HEK293 (cell line): ENCODE results near the gene PAK4.

Source experiments
- CTCF ChIA-PET: fragments of 350-600 bp; formaldehyde crosslinking; extraction: SDS; loops from one replicate; lab custom pipeline; 2021; ENCODE audit warnings: antibody characterized with exemption; lab: Yijun Ruan, JAX
- POLR2A ChIA-PET: fragments of 300-600 bp; formaldehyde crosslinking; extraction: SDS; loops from one replicate; lab custom pipeline; 2020; ENCODE audit warnings: antibody characterized with exemption, inconsistent platforms; lab: Yijun Ruan, JAX
- H3K27ac ChIP-seq: fragments of 200-500 bp; sonication (Bioruptor generic); 2 replicates; pipeline ENCODE4 v1.5.1; 2014; ENCODE audit warnings: low read depth, low read length, control low read depth, inconsistent platforms; ENCODE audit errors: extremely low read depth
- H3K36me3 ChIP-seq, 2 experiments: fragments of 200-500 bp in 1 of 2; sonication (Bioruptor generic) in 1 of 2; 1 replicate in 1 of 2; 2 replicates in 1 of 2; pipeline ENCODE4 v1.5.1; 2014 to 2017; ENCODE audit warnings: inconsistent platforms in 2 of 2, low read length in 2 of 2; ENCODE audit not compliant: control insufficient read depth in 2 of 2, insufficient read depth in 1 of 2
- H3K4me1 ChIP-seq: fragments of 200-500 bp; sonication (Bioruptor generic); 2 replicates; pipeline ENCODE4 v1.5.1; 2014; ENCODE audit warnings: mild to moderate bottlenecking, low read length, inconsistent platforms; ENCODE audit not compliant: control insufficient read depth, insufficient read depth
- H3K4me3 ChIP-seq: 2 replicates; pipeline ENCODE4 v1.5.1; 2011; ENCODE audit warnings: low read depth, mild to moderate bottlenecking, control low read depth, low read length, moderate library complexity
- H3K9me3 ChIP-seq: fragments of 200-500 bp; sonication (Bioruptor generic); 2 replicates; pipeline ENCODE4 v1.5.1; 2014; ENCODE audit warnings: low read depth, low read length, inconsistent platforms; ENCODE audit not compliant: control insufficient read depth, insufficient read depth
- BCL11A ChIP-seq: fragments of 450-650 bp; formaldehyde crosslinking; IDR thresholded peaks from 2 replicates; pipeline ENCODE4 v1.5.1; 2016; ENCODE audit warnings: low read depth, missing biosample characterization, missing genetic modification characterization
- BCL11B ChIP-seq: fragments of 450-650 bp; formaldehyde crosslinking; IDR thresholded peaks from 2 replicates; pipeline ENCODE4 v1.5.1; 2016; ENCODE audit warnings: low read depth, missing biosample characterization, missing genetic modification characterization
- GLIS2 ChIP-seq: fragments of 450-650 bp; formaldehyde crosslinking; IDR thresholded peaks from 2 replicates; pipeline ENCODE4 v1.5.1; 2016; ENCODE audit warnings: missing biosample characterization, missing genetic modification characterization
- ZFHX2 ChIP-seq: fragments of 450-650 bp; formaldehyde crosslinking; conservative IDR thresholded peaks from 2 replicates; pipeline ENCODE4 v1.5.1; 2016; ENCODE audit warnings: missing biosample characterization, missing genetic modification characterization
- ZFP41 ChIP-seq: fragments of 450-650 bp; formaldehyde crosslinking; IDR thresholded peaks from 2 replicates; pipeline ENCODE4 v1.5.1; 2016; ENCODE audit warnings: missing biosample characterization, missing genetic modification characterization, borderline replicate concordance
- ZIC2 ChIP-seq: fragments of 450-650 bp; formaldehyde crosslinking; IDR thresholded peaks from 2 replicates; pipeline ENCODE4 v1.5.1; 2016; ENCODE audit warnings: missing biosample characterization, missing genetic modification characterization
- ZNF146 ChIP-seq: fragments of 450-650 bp; formaldehyde crosslinking; IDR thresholded peaks from 2 replicates; pipeline ENCODE4 v1.5.1; 2016; ENCODE audit warnings: missing biosample characterization, missing genetic modification characterization
- ZNF24 ChIP-seq: fragments of 450-650 bp; formaldehyde crosslinking; IDR thresholded peaks from 2 replicates; pipeline ENCODE4 v1.5.1; 2016; ENCODE audit warnings: missing biosample characterization, missing genetic modification characterization
- ZNF366 ChIP-seq: fragments of 450-650 bp; formaldehyde crosslinking; conservative IDR thresholded peaks from 2 replicates; pipeline ENCODE4 v1.5.1; 2016; ENCODE audit warnings: missing biosample characterization, missing genetic modification characterization
- TF ChIP-seq, protein P1 (sequence below): fragments of 450-650 bp; formaldehyde crosslinking; IDR thresholded peaks from 2 replicates; pipeline ENCODE4 v1.5.1; 2016; ENCODE audit warnings: missing biosample characterization, missing genetic modification characterization
- TF ChIP-seq, protein P2 (sequence below): fragments of 450-650 bp; formaldehyde crosslinking; IDR thresholded peaks from 2 replicates; pipeline ENCODE4 v1.5.1; 2016; ENCODE audit warnings: missing biosample characterization, missing genetic modification characterization
- TF ChIP-seq, protein P3 (sequence below): fragments of 450-650 bp; formaldehyde crosslinking; IDR thresholded peaks from 2 replicates; pipeline ENCODE4 v1.5.1; 2016; ENCODE audit warnings: missing biosample characterization, missing genetic modification characterization
- TF ChIP-seq, protein P4 (sequence below): fragments of 450-650 bp; formaldehyde crosslinking; IDR thresholded peaks from 2 replicates; pipeline ENCODE4 v1.5.1; 2016; ENCODE audit warnings: missing biosample characterization, missing genetic modification characterization

PAK4 gene

DNA sequence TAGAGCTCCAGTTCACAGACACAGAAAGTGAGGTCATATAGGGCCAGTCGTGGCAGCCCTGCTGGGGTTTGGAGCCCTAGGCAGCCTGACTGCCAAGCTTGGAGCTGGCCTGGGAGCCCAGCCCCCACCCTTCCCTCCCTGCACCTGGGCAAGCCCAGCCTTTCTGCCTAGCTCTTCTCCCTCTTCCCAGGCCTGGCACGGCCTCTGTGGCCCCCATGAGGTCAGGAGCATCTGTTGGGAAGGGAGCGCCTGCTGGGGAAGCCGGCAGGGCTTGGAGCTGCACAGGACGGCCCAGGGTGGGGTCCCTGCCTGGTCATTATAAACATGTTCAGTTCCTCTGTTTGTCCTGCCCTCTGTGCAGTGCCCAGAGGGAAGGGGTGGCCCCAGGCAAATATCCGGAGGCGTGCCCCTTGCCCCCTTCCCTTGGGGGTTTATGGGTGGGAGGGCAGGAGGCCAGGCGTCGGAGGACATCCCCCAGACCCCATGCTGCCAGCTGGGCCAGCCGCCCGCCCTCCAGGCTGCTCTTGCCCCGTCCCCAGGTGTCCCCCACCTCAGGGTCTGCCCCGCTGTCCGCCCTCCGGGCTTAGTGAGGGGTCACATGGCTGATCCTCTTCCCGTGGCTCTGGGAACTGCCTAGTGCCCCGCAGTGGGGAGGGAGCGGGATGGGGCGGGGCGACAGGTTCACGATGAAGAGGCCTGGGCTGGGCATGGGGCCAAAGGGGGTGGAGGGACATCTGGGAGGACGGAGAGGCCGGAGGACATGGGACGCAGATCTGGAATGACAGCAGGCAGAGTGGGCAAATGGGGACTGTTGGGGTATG is 41.2 kb downstream of the PAK4 start (continued):
- TF ChIP-seq, protein P1, sequence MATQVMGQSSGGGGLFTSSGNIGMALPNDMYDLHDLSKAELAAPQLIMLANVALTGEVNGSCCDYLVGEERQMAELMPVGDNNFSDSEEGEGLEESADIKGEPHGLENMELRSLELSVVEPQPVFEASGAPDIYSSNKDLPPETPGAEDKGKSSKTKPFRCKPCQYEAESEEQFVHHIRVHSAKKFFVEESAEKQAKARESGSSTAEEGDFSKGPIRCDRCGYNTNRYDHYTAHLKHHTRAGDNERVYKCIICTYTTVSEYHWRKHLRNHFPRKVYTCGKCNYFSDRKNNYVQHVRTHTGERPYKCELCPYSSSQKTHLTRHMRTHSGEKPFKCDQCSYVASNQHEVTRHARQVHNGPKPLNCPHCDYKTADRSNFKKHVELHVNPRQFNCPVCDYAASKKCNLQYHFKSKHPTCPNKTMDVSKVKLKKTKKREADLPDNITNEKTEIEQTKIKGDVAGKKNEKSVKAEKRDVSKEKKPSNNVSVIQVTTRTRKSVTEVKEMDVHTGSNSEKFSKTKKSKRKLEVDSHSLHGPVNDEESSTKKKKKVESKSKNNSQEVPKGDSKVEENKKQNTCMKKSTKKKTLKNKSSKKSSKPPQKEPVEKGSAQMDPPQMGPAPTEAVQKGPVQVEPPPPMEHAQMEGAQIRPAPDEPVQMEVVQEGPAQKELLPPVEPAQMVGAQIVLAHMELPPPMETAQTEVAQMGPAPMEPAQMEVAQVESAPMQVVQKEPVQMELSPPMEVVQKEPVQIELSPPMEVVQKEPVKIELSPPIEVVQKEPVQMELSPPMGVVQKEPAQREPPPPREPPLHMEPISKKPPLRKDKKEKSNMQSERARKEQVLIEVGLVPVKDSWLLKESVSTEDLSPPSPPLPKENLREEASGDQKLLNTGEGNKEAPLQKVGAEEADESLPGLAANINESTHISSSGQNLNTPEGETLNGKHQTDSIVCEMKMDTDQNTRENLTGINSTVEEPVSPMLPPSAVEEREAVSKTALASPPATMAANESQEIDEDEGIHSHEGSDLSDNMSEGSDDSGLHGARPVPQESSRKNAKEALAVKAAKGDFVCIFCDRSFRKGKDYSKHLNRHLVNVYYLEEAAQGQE: no peak
- no peak for TF ChIP-seq ZNF146 (tag by site-specific recombination)
- TF ChIP-seq, protein P2, sequence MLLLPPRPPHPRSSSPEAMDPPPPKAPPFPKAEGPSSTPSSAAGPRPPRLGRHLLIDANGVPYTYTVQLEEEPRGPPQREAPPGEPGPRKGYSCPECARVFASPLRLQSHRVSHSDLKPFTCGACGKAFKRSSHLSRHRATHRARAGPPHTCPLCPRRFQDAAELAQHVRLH: no peak
- TF ChIP-seq ZFP41: no peak

DNA sequence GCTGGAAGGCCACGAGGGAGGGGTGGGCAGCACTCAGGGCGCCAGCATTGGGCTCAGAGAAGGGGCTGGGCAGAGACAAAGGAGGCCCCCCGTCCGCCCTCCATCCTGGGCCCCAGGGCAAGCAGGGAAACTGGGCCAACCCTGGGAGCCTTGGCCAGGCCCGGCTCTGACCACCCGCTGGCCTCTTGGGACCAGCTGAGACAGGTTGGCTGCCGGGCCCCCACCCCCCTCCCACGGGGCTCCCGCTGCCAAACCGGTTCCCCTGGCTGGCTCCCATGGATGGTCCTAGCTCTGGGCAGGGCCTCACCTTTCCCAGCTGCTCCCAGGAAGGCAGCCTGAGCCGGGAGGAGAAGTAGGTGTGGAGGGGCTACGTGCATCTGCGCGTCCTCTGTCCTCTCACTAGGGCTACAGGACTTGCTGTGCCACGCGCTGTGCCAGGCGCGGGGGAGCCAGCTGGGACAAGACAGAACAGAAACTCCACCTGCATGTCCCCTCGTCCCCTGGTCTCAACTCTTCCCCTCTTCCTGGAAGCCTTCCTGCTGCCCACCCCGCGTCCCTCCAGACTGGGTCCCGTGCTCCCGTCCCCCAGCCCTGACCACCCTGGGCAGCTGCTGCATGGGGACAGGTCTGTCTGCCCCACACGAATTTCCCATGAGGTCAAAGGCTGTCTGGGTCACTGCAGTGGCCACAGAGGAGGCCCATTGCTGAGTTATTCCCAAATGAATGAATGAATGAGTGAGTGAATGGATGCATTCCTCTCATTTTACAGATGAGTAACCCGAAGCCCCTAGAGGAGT is 42.1 kb downstream of the PAK4 start:
- Histone ChIP-seq H3K36me3 (peaks cover 11 to 15% of the 10 kb centered on the region in 2 experiments; a peak in 2 of 3 replicates), H3K27ac (no peak overlapping the region), H3K4me1 (peaks cover 9% of the 10 kb centered on the region), H3K9me3 (no peaks in the 10 kb centered on the region), H3K4me3 (no peak overlapping the region)
- 0 out of 2 replicates have a peak, but pooled peaks have one; percentile 39 for TF ChIP-seq ZNF366 (tag by site-specific recombination)
- peak; percentile 29 for TF ChIP-seq ZIC2 (tag by site-specific recombination)
- no peak for TF ChIP-seq BCL11B (tag by site-specific recombination)
- TF ChIP-seq, protein P3, sequence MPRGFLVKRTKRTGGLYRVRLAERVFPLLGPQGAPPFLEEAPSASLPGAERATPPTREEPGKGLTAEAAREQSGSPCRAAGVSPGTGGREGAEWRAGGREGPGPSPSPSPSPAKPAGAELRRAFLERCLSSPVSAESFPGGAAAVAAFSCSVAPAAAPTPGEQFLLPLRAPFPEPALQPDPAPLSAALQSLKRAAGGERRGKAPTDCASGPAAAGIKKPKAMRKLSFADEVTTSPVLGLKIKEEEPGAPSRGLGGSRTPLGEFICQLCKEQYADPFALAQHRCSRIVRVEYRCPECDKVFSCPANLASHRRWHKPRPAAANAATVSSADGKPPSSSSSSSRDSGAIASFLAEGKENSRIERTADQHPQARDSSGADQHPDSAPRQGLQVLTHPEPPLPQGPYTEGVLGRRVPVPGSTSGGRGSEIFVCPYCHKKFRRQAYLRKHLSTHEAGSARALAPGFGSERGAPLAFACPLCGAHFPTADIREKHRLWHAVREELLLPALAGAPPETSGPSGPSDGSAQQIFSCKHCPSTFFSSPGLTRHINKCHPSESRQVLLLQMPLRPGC: no peak
- TF ChIP-seq GLIS2 (tag by site-specific recombination): 0 out of 2 replicates have a peak, but pooled peaks have one; percentile 27
- 0 out of 2 replicates have a peak, but pooled peaks have one; percentile 35 for TF ChIP-seq BCL11A (tag by site-specific recombination)
- TF ChIP-seq ZFHX2: 0 out of 2 replicates have a peak, but pooled peaks have one; percentile 25
- 0 out of 2 replicates have a peak, but pooled peaks have one; percentile 69 for TF ChIP-seq ZNF24 (tag by site-specific recombination)
- TF ChIP-seq, protein P4, sequence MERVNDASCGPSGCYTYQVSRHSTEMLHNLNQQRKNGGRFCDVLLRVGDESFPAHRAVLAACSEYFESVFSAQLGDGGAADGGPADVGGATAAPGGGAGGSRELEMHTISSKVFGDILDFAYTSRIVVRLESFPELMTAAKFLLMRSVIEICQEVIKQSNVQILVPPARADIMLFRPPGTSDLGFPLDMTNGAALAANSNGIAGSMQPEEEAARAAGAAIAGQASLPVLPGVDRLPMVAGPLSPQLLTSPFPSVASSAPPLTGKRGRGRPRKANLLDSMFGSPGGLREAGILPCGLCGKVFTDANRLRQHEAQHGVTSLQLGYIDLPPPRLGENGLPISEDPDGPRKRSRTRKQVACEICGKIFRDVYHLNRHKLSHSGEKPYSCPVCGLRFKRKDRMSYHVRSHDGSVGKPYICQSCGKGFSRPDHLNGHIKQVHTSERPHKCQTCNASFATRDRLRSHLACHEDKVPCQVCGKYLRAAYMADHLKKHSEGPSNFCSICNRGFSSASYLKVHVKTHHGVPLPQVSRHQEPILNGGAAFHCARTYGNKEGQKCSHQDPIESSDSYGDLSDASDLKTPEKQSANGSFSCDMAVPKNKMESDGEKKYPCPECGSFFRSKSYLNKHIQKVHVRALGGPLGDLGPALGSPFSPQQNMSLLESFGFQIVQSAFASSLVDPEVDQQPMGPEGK (tag by site-specific recombination): peak; percentile 61
- CTCF ChIA-PET: interaction anchor here (0.6 to 1.3 kb wide), 3 partner anchors 20 to 374 kb away, joined by 3 to 6 read pairs (median 5); no protein-coding TSS in a partner anchor
- POLR2A ChIA-PET: no interaction called here
